GM12892 (cell line): ENCODE results near the gene IQCK.

Experiments
- POLR2A ChIP-seq: IDR thresholded peaks from 2 replicates; pipeline ENCODE4 v1.6.1; 2011; ENCODE audit warnings: low read depth, low read length, control low read depth
- POLR2AphosphoS5 ChIP-seq: IDR thresholded peaks from 2 replicates; pipeline ENCODE4 v1.6.1; 2011; ENCODE audit warnings: low read depth, low read length, control low read depth
- TAF1 ChIP-seq: IDR thresholded peaks from 2 replicates; pipeline ENCODE4 v1.6.1; 2011; ENCODE audit warnings: low read depth, mild to moderate bottlenecking, control low read depth, low read length, borderline replicate concordance

DNA sequence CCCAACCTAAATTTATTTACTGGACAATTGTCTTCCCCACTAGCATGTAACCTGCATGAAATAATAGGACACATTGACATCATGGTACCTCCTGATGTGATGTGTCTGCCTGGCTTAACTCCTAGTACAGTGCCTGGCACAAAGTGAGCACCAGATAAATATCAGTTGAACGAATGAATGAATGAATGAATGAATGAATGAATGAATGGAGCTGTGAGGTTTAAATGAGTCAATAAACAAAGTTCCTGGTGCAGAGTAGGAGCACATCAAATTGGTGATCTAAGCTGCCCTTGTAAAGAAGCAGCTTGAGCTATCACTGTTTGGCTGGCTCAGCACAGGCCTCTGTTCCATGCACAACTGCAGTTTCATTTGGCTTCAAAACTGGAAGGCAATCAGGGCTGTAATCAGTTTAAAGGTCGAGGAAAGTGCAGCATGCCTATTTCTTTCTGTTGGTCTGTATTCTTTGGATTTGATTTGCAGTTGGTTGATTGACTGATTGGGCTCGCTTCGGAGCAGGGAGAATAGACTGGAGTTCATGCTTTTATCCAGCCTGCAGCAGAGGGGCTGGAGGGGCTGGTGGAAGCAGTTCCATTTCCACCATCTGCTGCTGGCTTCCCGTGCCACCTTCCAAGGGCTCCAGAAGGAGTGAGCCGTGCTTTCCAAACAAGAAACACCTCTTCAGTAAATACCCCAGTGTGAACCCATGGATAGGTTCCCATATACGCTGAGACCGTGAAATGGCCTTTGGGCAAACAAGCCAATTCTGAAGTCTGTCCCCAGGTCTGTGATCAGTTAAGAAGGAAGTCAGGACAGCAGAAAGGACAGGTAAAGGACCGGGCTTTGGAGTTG, 112.0 kb downstream of the IQCK start:
- TF ChIP-seq POLR2AphosphoS5: no peak
- no peak for TF ChIP-seq POLR2A
- TF ChIP-seq TAF1: no peak
